GM19467 (cell line): ENCODE results near the gene FUT2.

Experiments used
- ATAC-seq: cut with Tn5 transposase; IDR thresholded peaks from one replicate; pipeline ENCODE4 v1.9.1; 2021; ENCODE audit warnings: mild to moderate bottlenecking, moderate library complexity; ENCODE audit not compliant: unreplicated experiment

FUT2 gene

DNA sequence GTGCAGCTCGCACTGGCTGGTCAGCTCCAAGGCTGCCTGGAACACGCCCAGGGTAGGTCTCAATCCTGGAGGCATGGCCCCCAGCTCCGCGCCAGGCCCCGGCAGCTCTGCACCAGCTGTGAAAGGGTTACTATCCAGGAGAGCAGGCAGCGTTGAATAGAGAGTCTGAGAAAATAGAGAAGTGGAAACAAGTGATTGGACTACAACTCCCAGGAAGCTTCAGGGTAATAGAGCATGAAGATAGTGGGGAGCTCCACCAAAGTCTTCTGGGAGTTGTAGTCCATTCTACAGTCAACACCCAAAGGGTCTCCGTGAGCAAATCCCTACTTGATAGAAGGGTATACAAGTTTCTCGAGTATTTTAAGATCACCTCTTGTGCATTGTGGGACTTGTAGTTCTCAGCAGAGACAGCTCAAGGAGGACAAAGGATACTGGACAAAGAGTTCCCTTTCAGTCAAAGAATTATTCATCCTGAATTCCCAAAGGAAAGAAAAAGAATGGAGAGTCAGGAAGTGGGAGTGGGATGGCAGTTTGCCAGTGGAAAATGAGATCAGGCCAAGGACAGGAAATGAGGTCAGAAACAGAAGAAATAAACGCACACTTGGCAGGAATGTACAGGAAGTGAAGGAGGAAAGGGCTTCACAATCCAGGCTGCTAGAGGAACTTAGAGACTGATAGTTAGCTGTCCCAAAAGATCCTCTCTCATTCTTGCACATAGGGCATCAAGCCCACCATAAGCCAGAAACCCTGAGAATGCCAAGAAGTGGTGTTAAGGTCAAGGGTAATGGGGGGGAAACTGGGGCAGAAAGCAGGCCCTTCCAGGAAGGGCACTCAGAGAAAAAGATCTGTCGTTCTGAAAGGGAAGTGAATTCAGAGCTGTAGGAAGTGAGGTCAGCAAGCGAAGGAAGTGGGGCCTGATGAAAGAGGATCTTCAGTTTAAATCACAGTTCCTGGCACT is 29.3 kb downstream of the FUT2 start:
- ATAC-seq, result no peak

DNA sequence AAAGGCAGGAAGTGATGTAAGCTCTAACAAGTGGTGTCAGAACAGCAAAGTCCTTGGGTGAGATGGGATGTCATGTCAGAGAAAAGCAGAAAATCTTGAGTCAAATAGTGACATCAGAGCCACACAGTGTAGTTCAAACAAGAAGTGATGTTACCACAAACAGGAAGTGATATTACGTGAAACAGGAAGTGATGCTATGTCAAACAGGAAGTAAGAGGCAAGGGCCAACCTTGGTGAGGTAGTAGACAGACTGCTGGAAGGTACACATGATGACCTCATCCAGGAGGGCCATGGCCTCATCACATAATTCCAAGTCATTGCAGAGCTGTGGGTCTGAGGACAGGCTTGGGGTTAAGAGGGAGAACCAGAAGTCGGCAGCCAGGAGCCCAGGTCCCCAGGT is 30.8 kb downstream of the FUT2 start:
- ATAC-seq, result no peak

DNA sequence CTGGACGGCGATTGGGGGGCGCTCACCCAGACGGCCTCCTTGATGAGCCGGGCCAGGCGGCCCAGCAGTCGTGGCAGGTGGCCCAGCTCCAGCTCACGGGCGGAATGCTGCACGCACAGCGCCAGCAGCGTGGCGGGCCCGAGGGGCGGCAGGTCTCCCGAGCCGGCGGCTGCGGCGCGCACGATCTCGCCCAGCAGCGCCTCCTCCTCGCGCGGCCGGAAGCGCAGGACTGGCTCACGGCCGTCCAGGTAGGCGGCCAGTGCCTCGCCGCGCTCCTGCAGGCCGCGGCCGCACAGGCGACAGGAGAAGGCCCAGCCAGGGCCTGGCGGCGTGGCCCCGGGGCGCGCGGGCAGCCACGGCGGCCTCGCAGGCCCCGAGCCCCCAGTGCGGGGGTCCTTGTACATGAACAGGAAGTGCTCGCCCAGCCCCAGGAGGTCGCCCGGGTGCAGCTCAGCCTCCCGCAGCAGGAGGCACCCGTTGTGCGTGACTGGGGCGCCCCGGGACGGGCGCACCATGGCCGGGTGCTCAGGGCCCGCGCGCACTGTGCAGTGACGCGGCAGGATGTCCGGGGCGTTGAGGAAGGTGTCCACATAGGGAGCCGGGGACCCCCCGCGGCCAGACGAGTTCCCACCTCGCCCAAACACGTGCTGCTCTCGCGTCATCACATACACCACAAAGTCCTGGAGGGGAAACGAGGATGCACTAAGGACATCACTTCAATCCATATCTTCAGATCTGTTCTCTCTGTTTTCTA is 33.3 kb downstream of the FUT2 start:
- no peak for ATAC-seq

DNA sequence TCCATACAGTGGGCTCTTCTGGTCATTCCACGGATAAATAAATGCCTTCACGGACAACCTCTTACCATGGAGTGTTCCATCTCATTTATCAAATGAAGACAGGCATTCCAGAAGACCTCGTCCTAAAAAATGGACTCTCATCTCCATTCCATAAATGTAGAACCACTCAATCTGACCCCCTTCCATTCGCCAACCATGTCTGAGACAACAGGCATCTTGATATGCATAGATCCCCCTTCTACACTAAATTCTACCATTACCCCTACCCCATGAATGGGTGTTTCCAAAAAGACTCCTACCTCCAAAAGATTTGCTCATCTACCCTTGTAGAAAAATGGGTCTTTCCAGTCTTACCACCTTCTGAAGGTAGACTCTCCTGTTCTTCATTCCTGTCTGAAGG is 35.7 kb downstream of the FUT2 start:
- no peak for ATAC-seq

DNA sequence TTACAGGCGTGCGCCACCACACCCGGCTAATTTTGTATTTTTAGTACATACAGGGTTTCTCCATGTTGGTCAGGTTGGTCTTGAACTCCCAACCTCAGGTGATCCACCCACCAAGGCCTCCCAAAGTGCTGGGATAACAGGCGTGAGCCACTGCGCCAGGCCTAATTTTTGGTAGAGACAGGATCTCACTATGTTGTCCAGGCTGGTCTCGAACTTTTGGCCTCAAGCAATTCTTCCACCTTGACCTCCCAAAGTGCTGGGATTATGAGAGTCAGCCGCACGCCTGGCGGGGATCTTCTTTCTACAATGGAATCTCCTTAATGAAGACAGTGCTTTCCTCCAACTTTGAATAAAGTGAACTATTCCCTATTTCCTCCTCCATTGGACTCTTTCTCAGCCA is 38.9 kb downstream of the FUT2 start:
- no peak for ATAC-seq

DNA sequence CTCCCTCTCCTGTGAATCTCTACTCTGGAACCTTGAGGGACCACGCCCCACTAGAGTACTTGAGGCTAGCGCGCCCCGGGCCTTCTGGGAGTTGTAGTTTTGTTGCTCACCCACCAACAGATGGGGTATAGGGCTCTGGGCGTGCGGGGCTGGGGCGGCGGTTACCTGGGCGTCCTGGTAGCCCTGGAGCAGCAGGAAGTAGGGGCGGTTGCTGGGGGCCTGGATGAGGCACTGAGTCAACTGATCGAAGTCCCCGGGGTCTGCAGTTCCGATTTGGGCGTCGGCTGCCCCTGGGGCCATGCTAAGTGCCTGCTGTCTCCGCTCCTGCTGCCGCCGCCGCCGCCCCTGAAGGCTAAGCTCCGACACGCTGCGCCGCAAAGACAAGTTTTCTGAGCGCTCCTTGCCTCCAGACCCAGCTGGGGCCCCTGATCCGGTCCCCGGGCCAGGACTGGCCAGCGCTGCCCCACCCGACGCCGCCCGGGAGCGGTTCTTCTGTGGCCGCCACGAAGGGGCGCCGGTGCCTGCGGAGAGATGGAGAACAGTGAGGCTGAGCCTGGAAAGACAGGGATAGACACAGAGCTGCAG is 39.4 kb downstream of the FUT2 start:
- no peak for ATAC-seq

DNA sequence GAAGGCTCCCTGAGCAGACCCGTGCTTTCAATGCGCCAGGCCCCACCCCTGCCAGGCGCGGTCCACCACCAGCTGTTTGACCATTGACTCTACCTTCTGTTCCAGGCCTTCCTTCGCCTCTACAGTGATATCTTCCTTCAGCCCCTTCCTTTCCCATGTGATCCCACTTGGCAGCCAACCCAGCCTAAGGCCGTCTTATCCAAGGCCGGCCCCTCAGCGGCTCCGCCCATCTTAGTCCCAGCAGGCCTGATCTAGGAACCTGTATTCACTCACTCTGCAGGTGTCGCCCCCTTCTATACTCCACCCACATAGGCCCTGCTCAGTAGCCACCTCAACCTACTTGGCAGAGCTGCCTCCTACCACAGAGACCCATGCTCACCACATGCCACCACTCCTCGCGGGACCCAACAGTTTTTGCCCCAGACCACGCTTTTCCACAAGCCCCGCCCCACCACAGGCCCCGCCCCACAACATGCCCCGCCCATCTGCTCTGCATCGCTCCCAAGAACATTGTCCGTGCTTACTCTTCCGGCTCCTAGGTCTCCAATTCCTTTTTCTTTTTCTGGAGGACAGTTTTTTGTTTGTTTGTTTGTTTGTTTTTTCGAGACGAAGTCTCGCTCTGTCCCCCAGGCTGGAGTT is 41.7 kb downstream of the FUT2 start:
- no peak for ATAC-seq

DNA sequence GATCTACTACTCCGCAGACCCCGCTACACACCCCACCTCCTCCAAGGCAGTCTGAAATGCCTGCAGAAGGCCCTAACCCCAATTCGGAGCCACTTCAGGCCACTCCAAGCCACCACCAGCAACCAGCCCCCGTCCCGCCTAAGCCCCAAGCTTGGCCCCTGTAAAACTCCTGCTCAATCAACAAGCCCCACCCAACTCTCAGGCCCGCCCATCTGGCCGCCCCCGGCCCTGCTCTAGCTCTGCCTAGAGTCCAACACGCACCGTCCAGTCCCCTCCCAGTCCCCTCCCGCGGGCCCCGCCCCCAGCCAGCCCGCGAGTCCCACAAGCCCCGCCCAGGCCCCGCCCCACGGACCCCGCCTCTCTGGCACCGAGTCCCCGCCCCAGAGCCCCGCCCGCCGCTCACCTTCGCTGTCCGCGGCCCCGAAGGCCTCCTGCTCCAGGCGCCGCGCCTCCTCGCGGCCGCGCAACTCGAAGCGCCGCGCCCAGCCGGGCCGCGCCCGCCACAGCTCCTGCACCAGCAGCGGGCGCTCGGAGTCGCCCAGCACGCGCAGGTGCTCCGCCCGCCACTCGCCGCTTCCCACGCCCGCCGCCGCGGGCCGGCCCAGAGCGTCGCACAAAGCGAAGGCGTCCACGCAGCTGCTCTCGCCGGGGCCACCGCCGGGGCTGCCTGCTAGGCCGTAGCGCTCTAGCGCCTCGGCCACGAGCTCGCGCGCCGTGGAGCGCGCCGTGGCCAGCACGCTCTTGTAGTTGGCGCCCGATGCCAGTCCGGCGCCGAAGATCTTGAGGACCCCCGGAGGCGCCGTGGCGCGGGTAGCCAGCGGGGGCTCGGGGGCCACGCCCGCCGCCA is 43.0 kb downstream of the FUT2 start:
- ATAC-seq, result peak; percentile 82

DNA sequence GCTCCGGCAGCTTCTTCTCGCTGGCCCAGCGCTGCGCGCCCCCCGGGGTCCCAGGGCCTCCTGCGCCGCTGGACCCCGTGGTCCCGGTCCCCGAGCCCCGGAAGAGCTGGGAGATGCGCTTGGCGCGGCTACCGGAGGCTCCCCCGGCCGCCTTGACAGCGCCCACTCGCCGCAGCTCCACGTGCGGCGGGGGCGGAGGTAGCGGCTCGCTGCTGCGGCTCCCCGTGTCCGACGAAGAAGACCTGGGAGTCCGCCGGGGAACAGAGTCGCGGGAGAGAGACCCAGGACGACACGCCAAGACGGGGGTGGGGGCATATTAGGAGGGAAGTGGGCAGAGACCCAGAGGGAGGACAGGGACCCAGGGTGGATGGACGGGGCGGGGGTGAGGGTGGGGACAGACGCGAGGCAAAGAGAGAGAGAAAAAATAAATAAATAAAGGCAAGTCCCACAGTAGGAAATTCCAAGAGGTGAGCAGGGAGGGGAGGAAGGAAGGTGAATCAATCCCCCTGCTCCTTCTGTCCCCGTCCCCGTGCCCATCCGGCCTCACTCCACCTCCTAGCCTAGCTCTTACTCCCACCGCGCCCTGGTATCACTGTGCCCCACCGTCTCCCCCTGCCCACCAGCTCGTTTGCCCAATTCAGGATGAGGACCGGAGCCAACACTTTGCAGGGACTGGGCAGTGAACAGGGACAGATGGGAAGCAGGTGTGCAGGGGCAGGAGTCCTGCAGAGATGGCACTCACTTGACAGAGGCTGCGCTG is 43.8 kb downstream of the FUT2 start:
- ATAC-seq, result no peak

DNA sequence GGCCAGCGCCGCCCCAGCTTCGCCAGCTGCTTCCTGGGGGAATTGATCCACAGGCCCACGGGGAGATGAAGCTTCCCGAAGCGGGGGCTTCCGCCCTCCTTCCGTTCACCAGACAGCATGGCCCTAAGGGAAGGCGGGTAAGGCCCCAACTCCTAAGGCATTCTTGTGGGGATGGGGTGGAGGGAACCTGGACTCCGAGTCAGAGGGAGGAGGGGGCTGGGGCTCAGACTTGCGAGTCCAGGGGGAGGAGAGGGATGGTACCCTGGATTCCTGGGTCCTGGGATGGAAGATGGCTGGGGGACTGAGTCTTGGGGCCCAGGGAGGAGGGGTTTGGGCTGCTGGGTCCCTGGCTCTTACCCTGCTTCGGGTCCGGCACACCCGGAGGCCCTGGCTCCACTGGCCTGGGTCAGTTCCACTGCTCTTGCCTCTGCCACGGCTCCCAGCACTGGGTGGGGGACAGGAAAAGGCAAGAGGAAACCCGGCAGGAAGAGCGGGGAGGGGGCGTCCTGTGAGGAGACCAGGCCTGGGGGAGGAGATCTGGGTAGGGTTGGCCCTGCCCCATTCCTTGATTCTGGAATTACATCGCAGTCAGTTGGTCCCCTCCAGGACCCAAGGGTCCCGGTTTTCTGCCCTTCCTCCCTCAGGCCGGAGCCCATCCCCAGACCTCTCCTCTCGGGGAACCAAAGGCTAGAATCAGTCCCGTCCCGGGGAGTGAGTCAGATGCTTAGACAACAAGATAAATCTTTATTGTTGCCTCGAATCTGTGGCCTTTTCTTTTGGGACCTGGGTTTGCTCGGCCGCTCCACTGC is 44.6 kb downstream of the FUT2 start, which contains the start of gene RASIP1:
Gene RASIP1, minus strand, starts transcription at position 447 of the 809 bp plus-strand sequence. Its CDS starts 328 bp downstream, at position 119.
- no peak for ATAC-seq

DNA sequence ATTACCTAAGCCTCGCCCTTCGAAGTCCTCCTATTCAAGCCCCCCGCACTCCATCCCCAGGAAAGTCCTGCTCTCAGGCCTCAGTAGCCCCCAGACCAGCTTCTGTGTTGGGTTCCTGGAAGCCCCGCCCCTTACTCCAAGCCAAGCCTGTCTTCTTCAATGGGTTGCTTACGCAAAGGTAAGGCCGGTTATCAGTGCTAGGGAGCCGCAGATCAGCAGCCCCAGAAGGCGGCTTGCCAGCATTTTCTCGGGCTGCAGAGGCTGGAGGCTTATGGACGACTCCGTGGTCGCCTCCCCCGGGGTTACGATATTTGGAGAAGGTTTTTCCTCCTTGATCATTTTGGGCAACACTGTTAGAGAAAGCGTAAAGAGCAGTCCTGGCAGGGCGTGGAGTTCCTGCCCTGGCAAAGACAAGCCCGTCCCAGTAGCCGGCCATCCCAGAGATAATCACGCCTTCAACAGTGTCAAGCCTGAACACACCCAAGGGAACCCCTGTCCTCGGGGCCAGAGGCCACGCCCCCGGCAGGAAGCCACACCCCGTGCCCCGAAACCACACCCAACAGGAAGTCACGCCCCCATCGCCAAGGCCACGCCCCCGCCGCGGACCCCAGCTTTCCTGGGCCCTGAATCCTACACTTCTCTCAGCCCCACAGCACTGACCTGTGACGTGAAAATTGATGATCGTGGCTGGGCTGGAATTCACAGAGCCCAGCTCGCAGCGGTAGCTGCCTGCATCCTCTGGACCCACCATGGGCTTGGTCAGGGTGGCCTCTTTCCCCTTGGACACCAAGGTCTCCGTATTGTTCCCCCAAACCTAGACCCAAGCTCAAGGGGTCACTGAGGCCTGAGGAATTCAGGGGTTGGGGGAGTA is 45.6 kb downstream of the FUT2 start:
- ATAC-seq, result no peak

DNA sequence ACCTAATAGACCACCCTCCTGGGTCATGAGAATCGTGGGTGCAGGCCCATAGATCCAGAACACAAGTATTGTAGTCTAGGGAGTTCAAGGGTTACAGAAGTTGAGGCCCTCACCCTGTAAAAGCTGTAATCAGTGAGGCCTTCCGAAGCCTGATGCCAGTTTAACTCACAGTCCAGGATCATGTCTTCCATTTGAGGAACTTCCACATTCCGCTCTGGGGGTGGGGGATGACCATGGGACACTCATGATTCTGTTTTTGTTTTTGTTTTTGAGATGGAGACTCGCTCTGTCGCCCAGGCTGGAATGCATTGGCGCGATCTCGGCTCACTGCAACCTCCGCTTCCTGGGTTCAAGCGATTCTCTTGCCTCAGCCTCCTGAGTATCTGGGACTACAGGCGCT is 46.3 kb downstream of the FUT2 start:
- no peak for ATAC-seq

DNA sequence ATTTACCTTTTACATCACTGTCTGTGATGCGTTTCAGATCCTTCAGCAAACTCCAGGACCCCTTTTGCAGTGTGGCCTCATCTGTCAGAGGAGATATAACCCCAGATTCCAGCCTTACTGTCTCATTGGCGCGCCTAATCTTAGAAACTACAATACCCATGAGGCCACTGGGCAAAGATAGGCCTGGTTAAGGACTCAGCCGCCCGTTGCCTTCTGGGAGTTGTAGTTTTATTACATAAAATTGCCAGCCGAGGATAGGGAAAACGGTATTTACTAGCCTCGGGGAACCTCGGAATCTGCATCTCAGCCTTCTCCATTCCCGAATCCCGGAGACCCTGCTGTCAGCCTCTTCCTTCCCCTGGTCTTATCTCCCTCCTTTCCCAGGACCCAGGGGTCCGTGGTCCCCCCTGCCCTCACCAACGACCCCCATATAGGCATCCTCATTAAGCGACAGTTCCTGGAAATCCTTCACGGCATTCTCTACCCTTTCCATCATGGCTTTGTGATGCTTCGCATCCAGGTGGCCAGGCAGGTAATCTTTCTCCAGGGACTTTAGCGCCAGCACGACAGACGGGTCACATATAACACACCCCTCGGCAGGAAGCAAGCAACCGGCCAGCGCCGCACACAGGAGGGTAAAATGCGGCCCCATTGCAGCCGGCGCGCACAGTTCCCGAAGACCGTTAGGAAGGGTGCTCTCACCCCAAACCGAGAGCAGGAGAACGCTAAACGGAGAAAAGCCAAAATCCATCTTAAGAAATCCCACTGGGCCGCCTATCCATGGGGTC is 49.6 kb downstream of the FUT2 start:
- ATAC-seq, result no peak

DNA sequence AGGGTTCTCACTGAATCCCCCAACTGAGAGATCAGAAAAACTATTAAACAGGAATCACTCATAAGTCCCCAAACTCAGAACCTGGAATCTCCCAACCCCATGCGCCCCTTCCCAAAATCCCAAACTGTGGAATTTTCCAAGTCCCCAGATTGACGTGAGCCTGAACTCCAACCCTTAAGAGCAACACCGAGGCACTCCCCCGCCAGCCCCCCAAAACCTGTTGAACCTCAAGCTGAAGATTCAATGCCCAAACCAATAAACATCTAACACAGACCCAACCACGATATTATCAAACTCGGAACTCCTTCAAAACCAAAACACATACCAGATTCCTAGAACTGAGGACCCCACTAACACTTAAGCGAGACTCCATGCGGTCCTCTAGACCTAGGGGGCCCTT is 50.3 kb downstream of the FUT2 start:
- ATAC-seq, result no peak

DNA sequence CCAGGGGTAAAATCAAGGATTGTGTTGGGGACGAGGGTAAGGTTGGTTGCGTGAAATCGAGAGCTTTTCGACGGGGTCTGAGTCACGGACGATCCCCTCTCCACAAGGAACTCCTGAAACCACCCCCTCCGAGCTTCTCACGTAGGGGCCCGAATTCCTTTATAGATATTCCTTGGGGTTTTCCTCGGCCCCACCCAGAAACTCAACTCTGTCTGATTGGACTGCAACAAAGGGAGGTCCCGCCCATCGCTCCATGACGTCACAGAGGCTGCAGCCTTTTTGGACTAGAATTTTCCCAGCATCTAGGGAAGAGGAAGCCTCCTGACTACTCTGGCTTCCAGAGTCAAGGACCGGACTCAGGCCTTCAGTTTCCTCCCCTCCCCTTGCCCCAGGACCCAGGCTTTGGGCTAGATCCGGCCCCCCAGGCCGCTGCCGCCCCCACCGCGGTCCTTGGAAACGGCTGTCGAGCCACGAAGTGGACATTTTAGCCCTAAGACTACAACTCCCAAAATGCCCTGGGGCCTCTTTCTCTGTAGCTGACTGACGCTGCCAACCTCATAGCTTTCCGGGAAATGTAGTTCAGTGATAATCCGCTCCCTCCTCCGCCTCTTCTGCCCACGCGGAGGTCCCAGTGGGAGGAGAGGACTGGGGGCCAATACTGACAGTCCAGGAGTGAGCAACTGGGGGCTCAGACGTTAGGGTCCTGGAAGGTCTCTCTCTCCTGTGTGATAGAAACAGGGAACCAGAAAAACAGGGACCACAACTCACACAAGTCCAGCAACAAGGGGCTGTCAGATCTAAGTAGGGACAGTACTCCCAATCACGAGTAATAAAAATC is 51.2 kb downstream of the FUT2 start, which contains the start of gene IZUMO1:
Gene IZUMO1, minus strand, starts transcription at position 172 of the 838 bp plus-strand sequence. CDS start 1,050 bp downstream, outside the sequence.
- no peak for ATAC-seq
